ENCODE measurements around the gene FUT9.

FUT9 gene

GRCh38 chr6:96016334-96017069, 728 bp downstream of the FUT9 start:
- H3K4me3 ChIP-seq (replicated peaks; ENCODE audit: low read depth, low read length) = no peak overlapping the region
- DNase-seq (ENCODE audit: low read depth) = no peak
- TF ChIP-seq, protein P1, sequence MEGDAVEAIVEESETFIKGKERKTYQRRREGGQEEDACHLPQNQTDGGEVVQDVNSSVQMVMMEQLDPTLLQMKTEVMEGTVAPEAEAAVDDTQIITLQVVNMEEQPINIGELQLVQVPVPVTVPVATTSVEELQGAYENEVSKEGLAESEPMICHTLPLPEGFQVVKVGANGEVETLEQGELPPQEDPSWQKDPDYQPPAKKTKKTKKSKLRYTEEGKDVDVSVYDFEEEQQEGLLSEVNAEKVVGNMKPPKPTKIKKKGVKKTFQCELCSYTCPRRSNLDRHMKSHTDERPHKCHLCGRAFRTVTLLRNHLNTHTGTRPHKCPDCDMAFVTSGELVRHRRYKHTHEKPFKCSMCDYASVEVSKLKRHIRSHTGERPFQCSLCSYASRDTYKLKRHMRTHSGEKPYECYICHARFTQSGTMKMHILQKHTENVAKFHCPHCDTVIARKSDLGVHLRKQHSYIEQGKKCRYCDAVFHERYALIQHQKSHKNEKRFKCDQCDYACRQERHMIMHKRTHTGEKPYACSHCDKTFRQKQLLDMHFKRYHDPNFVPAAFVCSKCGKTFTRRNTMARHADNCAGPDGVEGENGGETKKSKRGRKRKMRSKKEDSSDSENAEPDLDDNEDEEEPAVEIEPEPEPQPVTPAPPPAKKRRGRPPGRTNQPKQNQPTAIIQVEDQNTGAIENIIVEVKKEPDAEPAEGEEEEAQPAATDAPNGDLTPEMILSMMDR (IDR thresholded peaks at IDR 0.05; ENCODE audit: low read length, missing control alignments) = no peak

GRCh38 chr6:96017070-96017359, 1.2 kb downstream of the FUT9 start:
- H3K4me3 ChIP-seq (replicated peaks; ENCODE audit: low read depth, low read length) = no peak overlapping the region
- TF ChIP-seq, protein P1 (IDR thresholded peaks at IDR 0.05; ENCODE audit: low read length, missing control alignments) = no peak
- no peak for DNase-seq (ENCODE audit: low read depth)

DNA sequence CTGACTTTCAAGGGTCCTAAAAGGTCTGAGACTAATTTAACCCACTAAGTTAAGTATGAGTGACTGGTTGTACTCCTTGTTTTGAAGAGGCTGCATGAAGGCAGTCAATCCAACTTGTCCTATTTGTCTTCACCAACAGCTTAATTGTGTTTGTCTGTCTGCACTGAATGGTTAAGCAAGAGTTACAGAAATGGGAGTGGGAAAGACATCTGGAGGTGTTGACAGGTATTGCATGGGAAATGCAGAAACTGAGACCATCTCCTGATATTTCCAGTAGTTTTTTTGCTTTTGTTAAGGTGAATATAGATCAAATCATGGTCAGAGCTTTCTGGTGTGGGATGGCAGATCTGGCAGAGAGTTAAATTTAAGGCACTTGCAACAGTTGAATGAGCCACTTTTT, 6.5 kb downstream of the FUT9 start:
- no peak for DNase-seq (ENCODE audit: low read depth)
- TF ChIP-seq, protein P1 (IDR thresholded peaks at IDR 0.05; ENCODE audit: low read length, missing control alignments) = no peak
- H3K4me3 ChIP-seq (replicated peaks; ENCODE audit: low read depth, low read length) = no peak overlapping the region

DNA sequence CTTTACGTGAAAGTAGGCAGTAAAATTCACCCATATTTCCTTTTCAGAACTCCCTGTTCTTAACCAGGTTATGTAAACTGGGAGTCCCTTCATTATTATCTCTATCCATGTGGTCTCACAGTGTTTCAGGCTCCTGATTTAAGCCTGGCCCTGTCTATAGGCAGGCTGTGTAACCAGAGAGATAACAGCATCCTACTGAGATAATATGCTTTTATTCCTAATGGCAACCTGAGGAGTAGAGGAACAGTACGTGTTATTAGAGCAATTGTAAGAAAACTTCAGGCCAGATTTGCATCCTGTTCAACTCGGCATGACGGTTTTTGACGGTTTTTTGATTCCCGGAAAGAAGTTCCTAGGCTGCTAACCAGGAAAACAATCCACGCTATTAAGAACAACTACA, 16.9 kb downstream of the FUT9 start:
- TF ChIP-seq, protein P1 (IDR thresholded peaks at IDR 0.05; ENCODE audit: low read length, missing control alignments) = no peak
- no peak for DNase-seq (ENCODE audit: low read depth)
- H3K4me3 ChIP-seq (replicated peaks; ENCODE audit: low read depth, low read length) = no peak overlapping the region

DNA sequence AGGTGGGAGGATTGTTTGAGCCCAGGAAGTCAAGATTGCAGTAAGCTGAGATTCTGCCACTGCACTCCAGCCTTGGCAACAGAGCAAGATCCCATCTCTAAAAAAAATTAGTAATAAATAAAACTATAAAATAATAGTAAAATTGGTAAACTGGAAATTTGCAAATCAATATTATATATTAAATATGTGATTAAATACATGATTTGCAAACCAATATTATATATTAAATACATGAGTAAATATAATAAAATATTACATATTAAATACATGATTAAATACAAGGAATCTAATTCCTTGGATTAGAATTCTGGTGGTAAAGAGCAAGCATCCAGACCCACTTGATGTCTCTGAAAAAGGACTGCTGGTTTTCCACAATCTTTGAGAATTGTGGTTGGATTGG, 35.8 kb downstream of the FUT9 start:
- TF ChIP-seq, protein P1 (IDR thresholded peaks at IDR 0.05; ENCODE audit: low read length, missing control alignments) = no peak
- no peak overlapping the region for H3K4me3 ChIP-seq (replicated peaks; ENCODE audit: low read depth, low read length)
- no peak for DNase-seq (ENCODE audit: low read depth)

DNA sequence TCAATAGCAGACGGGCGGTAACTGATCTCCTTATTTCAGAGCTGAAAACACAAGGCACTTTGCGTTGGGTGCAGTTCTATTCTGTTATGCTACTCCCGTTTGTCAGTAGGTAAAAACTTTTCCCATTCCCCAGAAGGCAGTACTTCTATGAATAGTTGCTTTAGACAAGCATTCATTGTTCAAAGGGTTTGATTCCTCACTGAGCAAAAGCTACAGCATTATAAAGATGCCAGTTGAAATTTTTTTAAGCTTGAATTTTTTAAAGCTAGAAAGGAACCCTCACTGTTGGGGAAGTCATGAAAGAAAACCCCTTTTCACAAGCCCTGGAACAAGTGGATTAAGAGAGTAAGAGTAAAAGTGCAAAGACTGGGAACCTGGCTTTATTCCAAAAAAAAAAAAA, 42.3 kb downstream of the FUT9 start:
- DNase-seq (ENCODE audit: low read depth) = no peak
- TF ChIP-seq, protein P1 (IDR thresholded peaks at IDR 0.05; ENCODE audit: low read length, missing control alignments) = no peak
- H3K4me3 ChIP-seq (replicated peaks; ENCODE audit: low read depth, low read length) = no peak overlapping the region

DNA sequence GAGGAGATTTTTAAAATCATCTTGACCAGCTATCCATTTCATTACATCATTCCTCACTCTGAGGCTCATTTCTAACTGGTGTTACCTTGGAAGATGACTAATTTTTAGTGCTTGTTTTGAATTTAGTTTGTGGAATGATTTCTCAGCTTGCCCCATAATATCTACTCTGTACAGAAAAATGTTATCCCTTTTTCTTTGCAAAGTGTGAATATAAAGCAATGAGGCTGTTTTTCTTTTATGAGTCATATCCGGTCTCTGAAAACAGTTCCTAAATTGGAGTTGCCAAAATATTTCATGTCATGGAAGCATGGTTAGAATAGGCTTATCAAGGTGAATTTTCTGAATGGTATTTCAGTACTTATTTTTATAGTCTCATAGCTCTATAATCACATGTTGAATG, 43.8 kb downstream of the FUT9 start:
- TF ChIP-seq, protein P1 (IDR thresholded peaks at IDR 0.05; ENCODE audit: low read length, missing control alignments) = no peak
- H3K4me3 ChIP-seq (replicated peaks; ENCODE audit: low read depth, low read length) = no peak overlapping the region
- no peak for DNase-seq (ENCODE audit: low read depth)

Data from fibroblast of pulmonary artery (primary cell).